DND-41 (cell line): ENCODE measurements around the gene SMG9.
"Not testable (repeated sequence)": the region's sequence is repeated elsewhere in the genome, so short reads cannot be mapped to it uniquely, and the experiment has no call there.

Experiments
- ATAC-seq: fragments of 200-7000 bp; cut with Tn5 transposase; 3 replicates; pipeline ENCODE4 v1.9.1; 2021; ENCODE audit warnings: low read depth; ENCODE audit not compliant: insufficient read depth
- DNase-seq: peaks from one replicate; pipeline ENCODE4 v3.0.0-alpha.2; 2020
- H2AFZ ChIP-seq: 2 replicates; pipeline ENCODE4 v1.6.0; 2012; ENCODE audit warnings: low read depth, low read length
- H3K27ac ChIP-seq: 2 replicates; pipeline ENCODE4 v1.5.1; 2012; ENCODE audit warnings: low read length, inconsistent platforms
- H3K27me3 ChIP-seq: fragments of 200-600 bp; sonication (generic); 2 replicates; pipeline ENCODE4 v1.6.0; 2012; ENCODE audit warnings: low read length, mild to moderate bottlenecking, inconsistent platforms; ENCODE audit not compliant: insufficient read depth, poor library complexity
- H3K36me3 ChIP-seq: 2 replicates; pipeline ENCODE4 v1.5.1; 2012; ENCODE audit warnings: low read length, inconsistent platforms; ENCODE audit not compliant: insufficient read depth
- H3K4me1 ChIP-seq: 2 replicates; pipeline ENCODE4 v1.5.1; 2012; ENCODE audit warnings: mild to moderate bottlenecking, low read length; ENCODE audit not compliant: insufficient read depth
- H3K4me2 ChIP-seq: 2 replicates; pipeline ENCODE4 v1.6.0; 2012; ENCODE audit warnings: mild to moderate bottlenecking, moderate library complexity, low read length, inconsistent platforms; ENCODE audit not compliant: insufficient read depth
- H3K4me3 ChIP-seq, 2 experiments: fragments of 200-600 bp in 1 of 2; shearing (Covaris generic) in 1 of 2; 2 replicates each; pipeline ENCODE4 v1.5.1; 2012 to 2016; ENCODE audit warnings: inconsistent platforms in 2 of 2, low read length in 2 of 2, mild to moderate bottlenecking in 2 of 2, low read depth in 1 of 2, moderate library complexity in 1 of 2
- H3K79me2 ChIP-seq: 2 replicates; pipeline ENCODE4 v1.6.0; 2012; ENCODE audit warnings: low read length, inconsistent platforms; ENCODE audit not compliant: insufficient read depth
- H3K9ac ChIP-seq: 2 replicates; pipeline ENCODE4 v1.6.0; 2012; ENCODE audit warnings: low read depth, mild to moderate bottlenecking, inconsistent platforms, low read length, moderate library complexity
- H3K9me3 ChIP-seq: 2 replicates; pipeline ENCODE4 v1.5.1; 2012; ENCODE audit warnings: low read length, moderate library complexity, mild to moderate bottlenecking, inconsistent platforms; ENCODE audit not compliant: insufficient read depth, severe bottlenecking
- H4K20me1 ChIP-seq: 2 replicates; pipeline ENCODE4 v1.6.0; 2012; ENCODE audit warnings: low read length; ENCODE audit not compliant: insufficient read depth
- CTCF ChIP-seq: IDR thresholded peaks from 2 replicates; pipeline ENCODE4 v1.5.1; 2012; ENCODE audit warnings: borderline replicate concordance, low read length, moderate library complexity, mild to moderate bottlenecking; ENCODE audit not compliant: poor library complexity, severe bottlenecking; ENCODE audit errors: extremely low read depth
- EZH2 ChIP-seq: IDR thresholded peaks from 3 replicates; pipeline ENCODE4 v1.6.1; 2012; ENCODE audit warnings: borderline replicate concordance, low read depth, mild to moderate bottlenecking, moderate library complexity, low read length, inconsistent platforms; ENCODE audit not compliant: severe bottlenecking

Gene SMG9

GRCh38 chr19:43682824-43683661 is 71.7 kb downstream of the SMG9 start:
- no peak overlapping the region for H3K4me3 ChIP-seq
- no peaks in the 10 kb centered on the region for H3K27me3 ChIP-seq
- TF ChIP-seq CTCF (no peak), EZH2 (no peak)
- H3K4me1 ChIP-seq = no peaks in the 10 kb centered on the region
- H3K4me2 ChIP-seq = no peak overlapping the region
- H3K79me2 ChIP-seq = no peaks in the 10 kb centered on the region
- DNase-seq (no peak), ATAC-seq (no peak)
- no peak overlapping the region for H3K9ac ChIP-seq
- H3K9me3 ChIP-seq = no peaks in the 10 kb centered on the region
- H3K27ac ChIP-seq = no peak overlapping the region
- H3K36me3 ChIP-seq = no peaks in the 10 kb centered on the region
- H2AFZ ChIP-seq = no peak overlapping the region; the same call in 1 of the 2 replicates
- H4K20me1 ChIP-seq = no peaks in the 10 kb centered on the region

GRCh38 chr19:43682269-43682668 is 72.5 kb downstream of the SMG9 start:
- H3K4me1 ChIP-seq, DNase-seq, H3K4me2 ChIP-seq, H3K79me2 ChIP-seq, H3K27ac ChIP-seq, H3K27me3 ChIP-seq, ATAC-seq, H3K36me3 ChIP-seq, H3K9me3 ChIP-seq, H3K4me3 ChIP-seq, H4K20me1 ChIP-seq, H2AFZ ChIP-seq, H3K9ac ChIP-seq: not testable (repeated sequence)

GRCh38 chr19:43681821-43682220 is 72.9 kb downstream of the SMG9 start:
- Histone ChIP-seq H3K9me3 (no peaks in the 10 kb centered on the region), H3K4me3 (no peak overlapping the region), H4K20me1 (no peaks in the 10 kb centered on the region), H3K9ac (no peak overlapping the region), H3K27me3 (no peaks in the 10 kb centered on the region), H3K4me1 (no peaks in the 10 kb centered on the region), H2AFZ (no peak overlapping the region), H3K4me2 (no peak overlapping the region), H3K27ac (no peak overlapping the region), H3K79me2 (no peaks in the 10 kb centered on the region), H3K36me3 (no peaks in the 10 kb centered on the region)
- ATAC-seq = no peak
- DNase-seq = no peak
- TF ChIP-seq CTCF = no peak
- no peak for TF ChIP-seq EZH2

- no peak for ATAC-seq
- TF ChIP-seq CTCF (no peak), EZH2 (no peak)
- Histone ChIP-seq H3K4me2 (no peak overlapping the region), H2AFZ (no peak overlapping the region), H3K4me3 (no peak overlapping the region), H3K36me3 (no peaks in the 10 kb centered on the region), H3K79me2 (no peaks in the 10 kb centered on the region), H3K9me3 (no peaks in the 10 kb centered on the region), H3K27me3 (no peaks in the 10 kb centered on the region), H4K20me1 (no peaks in the 10 kb centered on the region), H3K27ac (no peak overlapping the region), H3K9ac (no peak overlapping the region), H3K4me1 (no peaks in the 10 kb centered on the region)
- DNase-seq = no peak
These were observed 76.1 kb downstream of the SMG9 start for GRCh38 chr19:43678512-43679261.
